Non-pigmented ciliary epithelial cell (primary cell): ENCODE results near the gene OARD1.

Experiments used
- DNase-seq: peaks from one replicate; pipeline ENCODE4 v3.0.0-alpha.2; 2010; ENCODE audit warnings: low read depth

OARD1 gene

DNA sequence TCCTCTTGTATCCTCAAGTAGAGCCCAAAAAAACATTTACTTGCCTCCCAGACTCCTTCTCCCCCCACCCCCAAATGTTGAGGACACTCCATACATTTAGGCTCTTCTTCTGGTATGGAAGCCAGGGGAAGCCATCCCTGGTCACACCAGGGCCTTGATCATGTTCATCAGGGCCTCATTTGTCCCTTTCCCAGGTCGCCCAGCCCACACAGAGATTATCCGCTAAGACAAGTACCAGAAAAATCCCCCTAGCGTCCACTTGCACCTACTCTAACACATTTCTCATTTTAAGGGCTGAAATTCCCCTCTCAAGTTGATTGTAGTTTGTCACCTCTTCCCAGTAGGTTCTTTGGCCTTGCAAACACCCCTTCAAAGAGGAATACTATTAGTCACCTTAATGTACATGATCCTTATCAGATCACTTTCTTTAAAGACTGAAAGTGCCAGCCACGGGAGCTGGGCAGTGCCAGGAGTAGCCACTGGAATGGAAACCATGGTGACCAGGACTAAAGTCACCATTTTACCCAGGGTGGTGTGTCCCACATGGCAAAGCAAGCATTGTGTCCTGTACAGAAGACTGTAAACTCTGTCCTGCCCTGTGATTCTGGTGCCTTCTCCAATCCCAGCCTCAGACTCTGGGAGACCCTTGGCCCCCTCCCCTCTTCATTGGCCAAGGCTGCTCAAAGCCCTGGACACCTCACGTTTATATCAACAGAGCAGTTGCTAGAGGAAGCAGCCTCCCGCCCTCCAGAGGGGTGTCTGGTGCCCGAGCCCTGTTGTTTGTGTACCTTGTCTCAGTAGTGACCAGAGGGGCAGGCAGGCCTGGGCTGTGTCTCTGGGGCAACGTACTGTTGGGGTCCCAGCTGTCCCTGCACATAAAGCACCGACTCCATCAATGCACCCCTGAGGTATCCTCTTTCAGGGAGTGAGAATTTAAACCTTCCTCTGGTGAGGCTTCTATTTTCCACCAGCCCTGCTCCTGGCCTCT lies 24.1 kb downstream of the OARD1 start:
- no peak for DNase-seq

DNA sequence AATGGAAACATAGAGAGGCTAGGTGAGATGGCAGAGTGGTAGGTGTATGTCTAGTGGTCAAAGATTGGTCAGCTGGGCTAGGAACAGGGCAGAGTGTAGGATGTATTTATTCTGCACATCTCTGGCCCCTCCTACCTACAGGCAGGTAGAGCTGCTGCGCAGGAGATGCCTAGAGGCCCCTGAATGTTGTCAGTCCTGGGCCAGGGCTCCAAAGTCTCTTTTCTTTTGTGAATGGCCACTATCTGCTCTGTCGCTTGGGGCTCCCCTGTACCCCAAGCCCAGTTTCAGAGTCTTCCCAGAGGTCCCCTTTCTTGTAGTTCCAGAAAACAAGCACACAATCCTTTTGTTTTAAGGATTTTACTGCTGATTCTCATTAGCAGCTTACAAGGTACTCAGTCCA lies 24.9 kb downstream of the OARD1 start:
- DNase-seq, result no peak

DNA sequence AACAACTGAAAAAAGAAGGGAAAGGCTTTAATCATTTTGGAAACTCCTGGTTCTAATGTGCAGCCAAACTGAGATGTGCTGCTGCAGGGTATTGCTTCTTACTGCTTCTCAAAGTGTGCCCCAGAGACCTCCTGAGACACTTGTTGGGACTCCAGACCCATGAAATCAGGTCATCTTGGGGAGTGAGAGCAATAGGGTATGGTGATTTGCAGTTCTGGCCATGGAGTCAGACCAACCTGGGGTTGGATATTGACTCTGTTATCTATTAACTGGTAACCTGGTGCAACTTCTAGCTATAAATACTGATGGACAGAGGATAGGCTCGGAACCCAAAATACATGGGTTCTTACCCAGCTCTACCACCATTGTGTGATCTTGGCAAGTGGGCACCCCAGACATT lies 26.1 kb downstream of the OARD1 start:
- no peak for DNase-seq

- DNase-seq, result no peak
Measured at GRCh38 chr6:41045664-41046063, 26.5 kb downstream of the OARD1 start.

DNA sequence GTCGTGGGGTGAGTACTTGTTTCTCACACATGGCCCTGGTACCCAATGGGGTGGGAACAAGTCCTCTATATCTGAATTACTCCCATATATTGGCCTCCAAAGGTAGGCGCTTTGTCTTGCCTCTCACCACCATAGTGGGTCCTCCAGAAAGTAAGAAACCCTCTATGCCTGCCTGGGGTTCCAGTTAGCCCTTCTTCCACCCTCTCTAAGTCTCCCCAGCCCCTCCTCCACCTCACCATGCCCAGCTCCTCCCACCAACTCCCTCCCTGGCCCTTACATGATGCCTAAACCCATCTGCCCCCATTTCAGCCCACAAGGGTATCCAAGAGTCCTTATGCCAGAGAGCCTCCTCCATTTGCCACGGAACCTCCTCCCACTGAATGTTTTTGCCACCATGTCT lies 29.0 kb downstream of the OARD1 start:
- DNase-seq, result no peak

GRCh38 chr6:41042226-41043055 lies 29.7 kb downstream of the OARD1 start, which contains the start of gene TSPO2:
TSS of gene TSPO2 (plus strand) at chr6:41042467. CDS start at chr6:41042986, 519 bp downstream.
- no peak for DNase-seq

- no peak for DNase-seq
Measured at GRCh38 chr6:41040940-41041536, 31.1 kb downstream of the OARD1 start.

- no peak for DNase-seq
Measured at GRCh38 chr6:41040101-41040939, 31.8 kb downstream of the OARD1 start.

DNA sequence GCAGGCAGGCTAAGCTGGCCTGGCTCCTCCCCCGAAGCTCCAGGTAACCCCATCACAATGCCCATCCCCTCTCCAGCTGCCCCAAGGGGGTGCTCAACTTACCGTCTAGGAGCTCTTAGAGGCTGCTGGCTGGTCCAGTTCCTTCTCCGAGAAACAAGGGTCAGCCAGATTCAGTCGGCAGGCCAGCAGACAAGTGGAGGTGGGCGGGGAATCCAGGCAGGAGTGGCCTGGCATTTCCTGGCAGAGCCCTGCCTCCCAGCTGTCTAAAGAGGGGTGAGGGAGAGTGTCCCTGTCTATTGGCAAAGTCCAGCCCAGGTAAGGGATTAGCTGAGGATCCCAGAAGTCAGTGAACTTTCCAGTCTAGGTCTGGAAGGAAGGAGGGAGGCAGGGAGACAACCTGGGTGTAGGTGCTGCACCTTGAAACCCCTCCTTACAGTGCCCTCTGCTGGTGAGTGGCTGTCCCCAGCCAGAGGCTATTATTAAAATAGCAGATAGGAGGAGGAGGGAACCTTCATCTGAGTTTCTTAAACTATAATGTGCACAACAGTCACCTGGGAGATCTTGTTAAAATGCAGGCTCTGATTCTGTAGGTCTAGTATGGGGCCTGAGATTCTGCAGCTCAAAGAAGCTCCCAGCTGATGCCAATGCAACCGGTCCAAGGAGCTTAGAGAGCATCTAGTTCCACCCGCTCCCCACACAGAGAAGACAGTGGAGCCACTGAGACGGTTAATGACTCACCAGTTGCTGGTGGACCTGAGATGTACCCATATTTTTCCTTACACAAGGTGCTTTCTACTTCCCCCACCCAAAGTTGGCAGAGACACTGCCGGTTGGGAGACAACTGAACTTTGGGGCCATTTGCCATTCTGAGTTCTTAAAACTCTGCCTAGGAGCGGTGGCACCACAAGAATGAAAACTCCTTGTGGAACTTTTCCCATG lies 32.8 kb downstream of the OARD1 start, which contains the start of gene UNC5CL:
UNC5CL (minus strand) TSS at position 162 of the 939 bp plus-strand sequence. CDS start 4,147 bp downstream, outside the sequence.
- no peak for DNase-seq

DNA sequence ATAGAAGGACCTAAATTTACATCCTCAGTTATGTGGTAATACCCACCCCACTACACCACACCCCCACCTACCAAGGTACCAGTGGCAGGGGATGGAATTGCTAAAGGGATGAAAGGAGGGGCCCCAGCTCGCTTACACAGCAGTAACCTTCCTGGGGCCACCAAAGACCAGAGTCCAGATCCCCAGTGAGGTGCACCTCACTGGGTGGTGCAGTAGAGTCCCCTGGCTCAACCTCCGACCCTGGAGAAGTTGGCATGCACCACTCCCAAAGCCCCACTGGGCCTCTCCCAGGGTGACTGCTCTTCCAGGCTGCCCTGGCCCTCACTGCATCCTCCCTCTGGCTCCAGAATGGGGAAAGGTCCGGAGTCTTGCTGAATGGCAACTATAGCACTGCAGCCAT lies 34.0 kb downstream of the OARD1 start:
- DNase-seq, result no peak

DNA sequence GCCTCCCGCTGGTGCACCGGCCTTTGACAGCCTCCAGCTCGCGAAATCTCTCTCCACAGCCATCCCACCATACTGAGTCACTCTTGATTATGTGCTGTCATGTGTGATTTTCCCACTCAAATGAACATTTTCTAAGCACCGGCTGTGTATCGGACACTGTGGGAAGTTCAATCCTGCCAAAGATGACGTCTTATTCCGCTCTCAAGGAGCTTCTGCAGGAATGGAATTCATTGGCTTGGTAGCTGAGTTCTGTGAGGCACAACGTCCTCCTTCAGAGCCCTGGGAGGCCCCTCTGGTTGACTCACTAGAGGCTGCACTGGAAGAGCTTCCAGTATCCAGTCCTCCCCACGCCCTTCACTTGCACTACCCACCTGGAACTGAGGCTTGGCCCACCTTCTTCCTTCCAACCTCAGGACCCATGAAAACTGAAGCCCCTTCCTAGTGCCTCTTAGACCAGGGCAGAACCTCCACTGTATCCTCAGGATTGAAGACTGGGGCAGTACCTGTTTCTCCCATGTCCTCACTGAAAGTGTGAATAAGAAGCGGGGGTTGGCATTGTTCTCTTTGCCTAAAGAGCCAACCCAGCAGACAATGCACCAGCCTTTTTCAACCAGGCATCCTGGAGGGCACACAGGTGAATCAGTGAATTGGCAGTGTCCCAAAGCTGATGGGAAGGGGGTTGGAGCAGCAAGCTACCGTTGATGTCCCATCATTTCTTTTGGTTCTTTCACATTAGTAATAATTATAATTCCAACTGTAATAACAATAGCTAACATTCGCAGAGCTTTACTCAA lies 34.9 kb downstream of the OARD1 start:
- DNase-seq, result no peak

GRCh38 chr6:41036601-41037000 lies 35.6 kb downstream of the OARD1 start:
- DNase-seq, result no peak

GRCh38 chr6:41036186-41036585 lies 36.0 kb downstream of the OARD1 start:
- no peak for DNase-seq

DNA sequence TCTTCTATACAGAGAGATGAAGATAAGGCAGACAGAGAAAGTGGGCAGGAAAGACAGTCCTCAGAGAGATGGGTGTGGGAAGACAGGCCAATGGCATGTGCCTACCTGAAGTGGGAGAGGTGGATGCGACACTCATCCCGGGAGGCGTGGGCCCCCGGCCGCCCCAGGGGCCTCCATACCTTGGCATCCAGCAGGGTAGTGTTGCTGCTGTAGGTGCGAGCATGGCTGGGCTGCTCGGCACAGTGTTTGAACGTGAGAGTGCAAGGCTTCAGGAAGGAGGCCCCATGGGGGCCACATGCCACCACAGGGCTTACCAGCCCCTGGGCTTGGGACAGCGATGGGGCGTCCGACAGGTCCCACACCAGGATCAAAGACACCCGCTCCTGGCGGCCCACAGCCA lies 38.4 kb downstream of the OARD1 start:
- DNase-seq, result no peak

DNA sequence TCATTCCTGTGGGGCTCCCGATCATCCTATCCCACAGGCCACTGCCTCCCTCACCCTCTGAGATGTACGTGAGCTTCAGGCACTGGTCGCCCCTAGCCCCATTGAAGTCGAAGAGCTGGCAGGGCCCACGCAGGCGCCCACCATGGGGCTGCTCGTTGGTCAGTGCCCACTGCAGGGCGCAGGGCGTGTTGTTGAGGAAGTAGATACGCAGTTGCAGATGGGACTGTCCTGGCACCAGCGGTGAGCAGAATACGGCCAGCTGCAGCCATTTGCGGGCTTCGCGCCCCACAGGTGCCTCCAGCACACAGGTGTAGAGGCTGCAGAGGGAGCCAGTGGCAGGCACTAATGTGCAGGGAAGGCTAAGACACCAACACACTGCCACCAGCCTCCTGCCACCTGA lies 39.3 kb downstream of the OARD1 start:
- no peak for DNase-seq

DNA sequence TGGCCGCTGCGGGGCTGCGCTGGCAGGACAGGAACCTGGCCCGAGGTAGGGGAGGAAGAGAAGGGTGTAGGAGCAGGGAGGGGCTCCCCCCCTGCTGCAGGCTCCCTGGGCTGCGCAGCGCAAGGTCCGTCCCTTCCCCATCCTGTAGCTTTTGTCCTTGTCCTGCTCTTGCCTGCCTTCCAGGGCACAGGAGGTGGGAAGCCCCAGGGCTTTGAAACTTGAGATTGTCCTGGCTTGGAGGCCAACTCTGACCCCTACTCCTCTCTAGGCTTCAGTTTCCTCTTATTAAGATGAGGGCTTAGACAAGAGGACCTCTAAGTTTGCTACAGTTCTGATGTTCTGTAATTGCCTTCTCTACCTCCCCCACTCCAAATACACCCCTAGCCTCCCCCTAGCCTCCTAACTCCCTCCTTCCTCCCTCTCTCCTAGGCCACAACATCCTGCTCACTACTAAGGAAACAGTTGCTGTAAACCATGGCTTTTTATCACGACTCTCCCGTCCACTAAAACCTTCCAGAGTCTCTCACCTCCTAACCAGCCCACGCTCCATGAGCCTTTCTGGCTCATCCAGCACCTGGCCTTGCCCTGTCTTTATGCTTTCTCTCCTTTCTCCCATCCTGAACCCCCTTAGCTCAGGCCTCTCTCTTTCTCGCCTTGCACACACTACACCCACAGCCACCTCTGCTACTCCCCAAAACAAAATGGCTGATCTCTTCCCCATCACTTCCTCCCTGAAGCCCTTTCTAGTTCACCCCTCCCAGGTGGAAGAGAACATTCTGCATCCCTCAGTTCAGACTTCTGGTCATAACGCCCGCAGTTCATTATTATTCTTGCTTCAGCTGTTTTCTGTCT lies 43.4 kb downstream of the OARD1 start:
- no peak for DNase-seq

- DNase-seq, result no peak
Measured at GRCh38 chr6:41027799-41028560, 44.2 kb downstream of the OARD1 start.

- no peak for DNase-seq
Measured at GRCh38 chr6:41027241-41027640, 44.9 kb downstream of the OARD1 start.
